Tibial nerve (tissue), 4 donors: ENCODE results near the gene B3GNT5.

Source experiments
- EP300 ChIP-seq, 2 donors: sonication (generic); formaldehyde crosslinking; IDR thresholded peaks; one replicate each; pipeline ENCODE4 v1.6.1; 2017; ENCODE audit warnings: antibody characterized with exemption in 2 of 2, mild to moderate bottlenecking in 1 of 2
- POLR2A ChIP-seq, 2 donors: fragments of 450-650 bp; IDR thresholded peaks; one replicate each; pipeline ENCODE4 v1.6.1; 2017; ENCODE audit warnings: antibody characterized with exemption in 2 of 2, mild to moderate bottlenecking in 2 of 2, moderate library complexity in 2 of 2
- TF ChIP-seq, protein P1 (sequence below), 5 experiments: fragments of 200-600 bp in 3 of 5; fragments of 450-650 bp in 2 of 5; sonication (generic) in 3 of 5; IDR thresholded peaks; one replicate each; pipeline ENCODE4 v1.5.1; 2016 to 2019; ENCODE audit warnings: antibody characterized with exemption in 5 of 5, mild to moderate bottlenecking in 3 of 5, moderate library complexity in 2 of 5

DNA sequence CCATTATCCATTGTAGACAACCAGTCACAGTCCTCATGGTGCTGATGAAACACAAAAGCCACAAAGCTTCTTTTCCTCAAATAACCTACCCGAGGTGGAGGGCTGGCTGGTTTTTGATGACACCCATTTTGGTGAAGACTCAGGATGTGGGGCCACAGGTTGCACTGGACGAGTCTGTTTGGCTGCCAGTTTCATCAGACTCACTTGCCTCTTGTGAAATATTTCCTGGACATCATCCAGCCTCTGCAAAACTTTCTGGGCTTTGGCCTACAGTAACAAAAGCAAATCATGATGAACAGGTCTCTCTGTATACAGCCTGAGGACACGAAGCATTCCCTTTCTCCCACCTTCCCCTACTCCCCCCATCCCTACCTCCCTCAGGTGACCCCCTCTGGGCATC is 42.2 kb downstream of the B3GNT5 start:
- TF ChIP-seq, protein P1, sequence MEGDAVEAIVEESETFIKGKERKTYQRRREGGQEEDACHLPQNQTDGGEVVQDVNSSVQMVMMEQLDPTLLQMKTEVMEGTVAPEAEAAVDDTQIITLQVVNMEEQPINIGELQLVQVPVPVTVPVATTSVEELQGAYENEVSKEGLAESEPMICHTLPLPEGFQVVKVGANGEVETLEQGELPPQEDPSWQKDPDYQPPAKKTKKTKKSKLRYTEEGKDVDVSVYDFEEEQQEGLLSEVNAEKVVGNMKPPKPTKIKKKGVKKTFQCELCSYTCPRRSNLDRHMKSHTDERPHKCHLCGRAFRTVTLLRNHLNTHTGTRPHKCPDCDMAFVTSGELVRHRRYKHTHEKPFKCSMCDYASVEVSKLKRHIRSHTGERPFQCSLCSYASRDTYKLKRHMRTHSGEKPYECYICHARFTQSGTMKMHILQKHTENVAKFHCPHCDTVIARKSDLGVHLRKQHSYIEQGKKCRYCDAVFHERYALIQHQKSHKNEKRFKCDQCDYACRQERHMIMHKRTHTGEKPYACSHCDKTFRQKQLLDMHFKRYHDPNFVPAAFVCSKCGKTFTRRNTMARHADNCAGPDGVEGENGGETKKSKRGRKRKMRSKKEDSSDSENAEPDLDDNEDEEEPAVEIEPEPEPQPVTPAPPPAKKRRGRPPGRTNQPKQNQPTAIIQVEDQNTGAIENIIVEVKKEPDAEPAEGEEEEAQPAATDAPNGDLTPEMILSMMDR (IDR thresholded peaks at IDR 0.05), result no peak
- TF ChIP-seq POLR2A (IDR thresholded peaks at IDR 0.05), result no peak
- no peak for TF ChIP-seq EP300 (IDR thresholded peaks at IDR 0.05)
